DMS114 treated with DMSO at 0.1 percent for 48 hours (cell line): ENCODE data around the gene ZP1.

Source experiments
- DNase-seq: peaks from one replicate; lab custom pipeline; 2025; ENCODE audit not compliant: unreplicated experiment; lab: John Stamatoyannopoulos, UW

ZP1 gene

GRCh38 chr11:60858236-60858635, 9.1 kb upstream of the ZP1 start:
- DNase-seq, result no peak

DNA sequence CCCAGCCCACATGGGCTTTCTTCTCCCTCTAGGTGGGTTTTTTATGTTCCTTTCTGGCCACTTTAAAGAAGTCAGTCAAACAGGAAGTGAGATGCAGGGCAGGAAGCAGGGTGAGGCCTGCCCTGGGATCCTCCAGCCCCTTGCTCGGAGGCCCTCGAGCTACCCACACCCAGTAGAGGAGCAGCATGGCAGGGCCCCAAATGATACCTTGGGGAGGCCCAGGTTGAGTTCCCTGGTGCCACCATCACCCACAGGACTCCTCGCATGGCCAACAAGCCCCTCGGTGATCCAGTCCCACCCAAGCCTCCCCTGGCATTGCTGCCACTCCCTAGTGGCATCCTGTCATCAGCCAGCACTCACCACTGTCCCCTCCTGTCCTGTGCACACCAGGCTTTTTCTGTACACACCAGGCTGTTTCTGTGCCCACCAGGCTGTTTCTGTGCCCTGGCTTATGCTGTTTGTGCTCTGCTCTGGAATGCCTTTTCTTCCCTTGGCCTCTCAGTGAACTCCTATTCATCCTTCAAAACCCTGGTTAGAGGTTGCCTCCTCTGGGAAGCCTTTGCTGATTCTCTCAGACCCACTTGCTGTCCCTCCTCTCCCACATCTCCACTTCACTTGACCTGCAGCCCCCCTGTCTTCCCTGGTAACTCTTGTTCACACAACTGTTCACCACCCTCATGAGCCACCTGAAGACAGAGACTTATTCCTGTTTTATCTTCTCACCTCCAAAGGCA, 8.4 kb upstream of the ZP1 start:
- DNase-seq, result no peak

- no peak for DNase-seq
These were observed 7.6 kb upstream of the ZP1 start for GRCh38 chr11:60859616-60860250.

DNA sequence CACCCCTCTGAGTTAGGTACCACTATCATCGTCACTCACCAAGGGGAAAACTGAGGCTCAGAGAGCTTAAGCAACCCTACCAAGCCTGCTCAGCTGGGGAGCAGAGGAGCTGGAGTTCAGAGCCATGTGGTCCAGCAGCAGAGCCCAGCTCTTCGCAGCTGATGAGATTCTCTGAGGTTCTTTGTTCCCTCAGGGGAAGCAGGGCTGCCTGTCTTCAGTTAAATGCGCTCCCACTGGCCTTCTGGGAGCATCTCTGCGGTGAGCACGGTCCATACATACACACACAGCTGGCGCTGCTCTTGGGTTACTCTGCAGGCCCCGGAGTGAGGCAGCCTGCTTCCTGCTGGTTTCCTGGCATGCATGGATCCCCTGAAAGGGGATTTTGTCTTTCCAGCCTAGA, 6.4 kb upstream of the ZP1 start:
- no peak for DNase-seq

GRCh38 chr11:60862171-60862570, 5.2 kb upstream of the ZP1 start:
- DNase-seq, result no peak

DNA sequence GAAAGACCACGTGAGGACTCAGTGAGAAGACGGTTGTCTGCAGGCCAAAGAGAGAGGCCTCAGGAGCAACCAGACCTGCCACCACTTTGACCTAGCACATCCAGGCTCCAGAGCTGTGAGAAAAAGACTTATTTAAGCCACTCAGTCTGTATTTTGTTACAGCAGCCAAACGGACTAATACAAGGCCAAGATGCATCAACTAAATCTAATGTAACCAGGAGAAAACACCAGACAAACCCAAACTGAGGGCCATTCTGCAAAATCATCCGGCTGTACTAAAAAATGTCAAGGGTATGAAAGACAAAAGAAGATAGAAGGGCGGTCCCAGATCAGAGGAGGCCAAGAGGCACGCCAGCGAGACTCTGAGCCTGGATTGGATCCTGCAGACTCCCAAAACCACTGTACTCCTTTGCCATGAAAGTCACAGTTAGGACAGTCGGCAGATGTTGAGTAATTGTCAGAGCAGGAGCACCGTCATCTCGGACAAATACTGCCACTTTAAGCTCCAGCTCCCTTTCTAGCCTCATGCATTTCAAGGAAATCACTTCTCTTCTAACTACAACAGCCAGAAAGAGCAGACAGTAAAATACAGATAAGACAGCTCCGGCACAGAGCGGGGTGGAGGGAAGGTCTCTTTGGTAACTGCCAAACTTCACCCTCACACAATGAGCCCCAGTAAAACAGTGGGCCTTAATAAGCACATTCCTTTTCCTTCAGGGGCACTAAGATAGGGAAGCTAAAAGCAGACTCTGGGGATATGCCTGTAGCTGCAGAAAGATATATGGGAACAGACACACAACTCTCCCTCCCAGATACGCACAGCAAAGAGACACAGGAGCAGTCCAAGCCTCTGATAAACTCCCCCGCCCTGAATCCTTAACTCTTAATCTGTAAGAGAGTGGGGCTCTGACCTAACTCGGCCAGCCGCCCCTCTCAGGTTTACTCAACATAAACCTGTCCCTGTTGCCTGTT, 3.5 kb upstream of the ZP1 start:
- DNase-seq, result no peak

DNA sequence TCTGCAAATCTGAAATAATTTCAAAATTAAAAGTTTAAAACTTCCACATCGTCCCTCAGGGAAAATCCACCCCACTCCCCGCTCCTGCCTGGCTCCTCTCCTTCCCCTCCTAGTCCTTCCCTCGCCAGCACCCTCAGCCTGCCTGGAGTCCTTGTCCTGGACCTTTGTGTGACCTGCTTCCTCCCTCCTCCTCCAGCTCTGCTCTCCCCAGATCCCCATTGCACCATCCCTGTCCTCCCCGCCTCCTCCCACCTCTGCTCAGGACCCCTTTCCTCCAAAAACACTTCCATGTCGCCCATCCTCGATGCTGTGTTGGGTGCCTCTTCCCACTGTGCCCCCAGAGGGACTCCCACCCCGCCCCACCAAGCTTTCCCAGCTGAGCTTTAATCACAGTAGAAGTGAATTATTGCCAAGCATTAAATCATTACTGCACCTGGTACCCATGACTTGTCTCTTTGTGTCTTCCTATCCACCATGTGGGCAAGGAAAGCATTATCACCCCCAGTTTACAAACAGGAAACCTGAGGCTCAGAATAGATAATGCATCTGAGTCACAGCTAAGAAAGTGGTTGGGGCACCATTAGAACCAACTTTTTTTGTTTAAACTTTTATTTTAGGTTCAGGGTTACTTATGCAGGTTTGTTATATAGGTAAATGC, 2.4 kb upstream of the ZP1 start:
- no peak for DNase-seq

GRCh38 chr11:60867871-60868681, 734 bp downstream of the ZP1 start:
- DNase-seq, result no peak

DNA sequence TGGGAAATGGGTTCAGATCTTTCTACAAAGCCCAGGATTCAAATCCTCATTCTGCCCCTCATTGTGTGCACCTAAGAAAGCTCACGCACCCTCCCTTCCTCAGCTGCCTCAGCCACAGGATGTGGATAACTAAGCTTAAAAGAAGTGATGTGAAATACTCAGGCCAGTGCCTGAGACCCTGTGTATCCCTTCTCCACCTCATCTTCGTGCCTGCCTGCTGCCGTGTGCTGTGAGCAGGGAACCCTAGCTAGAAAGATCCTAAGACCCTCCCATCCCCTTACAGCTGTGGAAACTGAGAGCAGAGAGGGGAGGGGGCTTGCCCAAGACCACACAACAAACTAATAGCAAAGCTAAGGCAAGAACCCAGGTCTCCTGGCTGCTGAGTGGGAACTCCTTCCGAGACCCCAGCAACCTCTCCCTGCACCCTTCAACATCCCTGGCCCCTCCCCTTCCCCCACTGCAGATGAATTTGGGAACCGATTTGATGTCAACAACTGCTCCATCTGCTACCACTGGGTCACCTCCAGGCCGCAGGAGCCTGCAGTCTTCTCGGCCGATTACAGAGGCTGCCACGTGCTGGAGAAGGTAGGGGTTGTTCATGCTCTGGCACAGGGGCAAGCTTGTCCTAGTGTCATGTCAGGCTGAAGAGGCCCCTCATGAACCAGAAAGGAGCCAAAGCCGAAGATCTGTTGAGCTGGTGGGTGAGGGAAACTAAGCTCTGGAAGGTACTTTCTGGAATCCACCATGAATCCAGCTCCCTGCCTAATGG, 1.5 kb downstream of the ZP1 start:
- no peak for DNase-seq

DNA sequence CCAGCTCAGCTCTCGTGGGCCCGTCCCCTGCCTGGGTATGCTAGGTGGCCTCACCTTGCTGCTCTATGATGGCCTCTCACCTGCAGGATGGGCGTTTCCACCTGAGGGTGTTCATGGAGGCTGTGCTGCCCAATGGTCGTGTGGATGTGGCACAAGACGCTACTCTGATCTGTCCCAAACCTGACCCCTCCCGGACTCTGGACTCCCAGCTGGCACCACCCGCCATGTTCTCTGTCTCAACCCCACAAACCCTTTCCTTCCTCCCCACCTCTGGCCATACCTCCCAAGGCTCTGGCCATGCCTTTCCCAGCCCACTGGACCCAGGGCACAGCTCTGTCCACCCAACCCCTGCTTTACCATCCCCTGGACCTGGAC, 2.1 kb downstream of the ZP1 start:
- DNase-seq, result no peak

- DNase-seq, result no peak
These were observed 2.9 kb downstream of the ZP1 start for GRCh38 chr11:60870276-60870675.

GRCh38 chr11:60870733-60871377, 3.5 kb downstream of the ZP1 start:
- DNase-seq, result no peak

DNA sequence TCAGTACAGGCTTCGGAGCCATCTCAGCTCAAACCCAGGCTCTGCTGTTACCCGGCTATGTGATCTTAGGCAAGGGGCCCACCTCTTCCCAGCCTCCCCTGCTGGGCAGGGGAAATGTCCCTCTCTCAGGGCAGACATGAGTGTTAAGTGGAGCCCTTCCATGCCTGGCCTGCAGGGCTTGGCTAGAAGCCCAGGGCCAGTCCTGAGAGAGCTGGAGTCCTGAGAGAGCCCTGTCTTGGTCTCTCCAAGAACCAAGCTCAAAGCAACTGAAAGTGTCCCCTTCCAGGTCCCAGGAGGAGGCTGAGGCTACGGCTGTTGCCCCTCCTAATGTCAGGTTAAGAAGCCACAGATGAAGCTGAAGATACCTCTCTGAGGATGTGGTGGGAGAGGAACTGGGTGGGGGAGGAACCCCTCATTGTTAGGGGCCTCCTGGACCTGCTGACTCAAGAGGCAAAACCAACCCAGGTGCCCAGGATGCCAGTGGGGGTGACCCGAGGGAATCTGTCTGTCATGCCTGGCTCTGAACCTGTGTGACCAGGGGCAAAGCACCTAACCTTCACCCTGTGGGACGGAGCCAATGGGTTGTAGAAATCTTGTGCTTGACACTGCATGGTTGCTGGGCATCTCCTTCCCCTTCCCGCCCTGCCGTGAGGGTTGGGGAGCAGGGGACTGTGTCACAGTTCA, 4.2 kb downstream of the ZP1 start:
- no peak for DNase-seq

- DNase-seq, result no peak
These were observed 5.0 kb downstream of the ZP1 start for GRCh38 chr11:60872124-60872960.

DNA sequence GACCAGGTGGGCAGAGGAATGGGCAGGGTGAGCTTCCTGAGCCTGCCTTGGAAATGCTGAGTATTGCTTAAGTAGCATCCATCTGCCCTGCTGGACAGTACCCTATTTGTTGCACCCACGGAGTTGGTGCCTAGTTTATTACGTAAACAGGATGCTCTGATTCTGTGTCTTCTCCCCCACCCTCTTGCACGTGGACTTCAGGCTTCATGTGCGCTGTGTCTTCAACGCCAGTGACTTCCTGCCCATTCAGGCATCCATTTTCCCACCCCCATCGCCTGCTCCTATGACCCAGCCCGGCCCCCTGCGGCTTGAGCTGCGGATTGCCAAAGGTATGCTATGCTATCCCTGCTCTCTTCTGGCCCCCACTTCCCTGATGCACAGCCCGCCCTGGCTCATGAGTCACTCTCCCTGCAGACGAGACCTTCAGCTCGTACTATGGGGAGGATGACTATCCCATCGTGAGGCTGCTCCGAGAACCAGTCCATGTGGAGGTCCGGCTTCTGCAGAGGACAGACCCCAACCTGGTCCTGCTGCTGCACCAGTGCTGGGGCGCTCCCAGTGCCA, 5.7 kb downstream of the ZP1 start:
- DNase-seq, result no peak

DNA sequence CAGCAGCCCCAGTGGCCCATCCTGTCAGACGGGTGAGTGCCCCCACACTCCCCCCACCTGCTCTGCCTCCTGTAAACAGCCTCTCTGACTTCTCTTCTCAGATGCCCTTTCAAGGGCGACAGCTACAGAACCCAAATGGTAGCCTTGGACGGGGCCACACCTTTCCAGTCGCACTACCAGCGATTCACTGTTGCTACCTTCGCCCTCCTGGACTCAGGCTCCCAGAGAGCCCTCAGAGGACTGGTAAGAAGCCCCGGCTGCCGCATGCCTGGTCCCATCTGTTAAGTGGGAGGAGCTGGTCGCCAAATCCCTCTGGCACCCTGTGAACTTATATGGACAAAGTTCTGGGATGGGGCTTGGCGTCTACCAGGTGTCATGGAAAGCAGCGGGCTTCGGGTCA, 6.2 kb downstream of the ZP1 start:
- no peak for DNase-seq
